Keratinocyte (primary cell): ENCODE measurements around the gene ABCA4. TPM values are rescaled to one million over a fixed set of nuclear protein-coding genes. Genes with fewer than 3 reads are reported as not detected.

Source experiments
- DNase-seq: peaks from one replicate; pipeline ENCODE4 v3.0.0-alpha.2; 2011; ENCODE audit warnings: low read depth, missing footprints, low spot score
- FAIRE-seq: peaks from 2 replicates; lab custom pipeline; 2011; peaks lifted over from hg19 to GRCh38; lab: Jason Lieb, UNC
- H2AFZ ChIP-seq: 2 replicates; pipeline ENCODE4 v1.6.0; 2012; ENCODE audit warnings: low read length, control low read depth, inconsistent platforms; ENCODE audit not compliant: control insufficient read depth
- H3K27ac ChIP-seq: 2 replicates; pipeline ENCODE4 v1.5.1; 2011; ENCODE audit warnings: low read length; ENCODE audit not compliant: control insufficient read depth, insufficient read depth
- H3K27me3 ChIP-seq: 3 replicates; pipeline ENCODE4 v1.6.0; 2011; ENCODE audit warnings: low read length; ENCODE audit not compliant: control insufficient read depth, insufficient read depth; ENCODE audit errors: extremely low read depth
- H3K36me3 ChIP-seq, 2 experiments: 2 replicates in 1 of 2; 3 replicates in 1 of 2; pipeline ENCODE4 v1.5.1; 2011; ENCODE audit warnings: low read length in 2 of 2, mild to moderate bottlenecking in 1 of 2; ENCODE audit not compliant: control insufficient read depth in 2 of 2, insufficient read depth in 2 of 2; ENCODE audit errors: extremely low read depth in 1 of 2
- H3K4me1 ChIP-seq: 3 replicates; pipeline ENCODE4 v1.5.1; 2011; ENCODE audit warnings: low read length; ENCODE audit not compliant: control insufficient read depth, insufficient read depth; ENCODE audit errors: extremely low read depth
- H3K4me2 ChIP-seq: 3 replicates; pipeline ENCODE4 v1.6.0; 2011; ENCODE audit warnings: low read depth, low read length; ENCODE audit not compliant: control insufficient read depth, insufficient read depth; ENCODE audit errors: extremely low read depth
- H3K4me3 ChIP-seq, 3 experiments: fragments of 200-600 bp in 1 of 3; sonication (generic) in 1 of 3; 2 replicates in 2 of 3; 3 replicates in 1 of 3; pipeline ENCODE4 v1.5.1; 2011 to 2016; ENCODE audit warnings: low read length in 3 of 3, mild to moderate bottlenecking in 3 of 3, control low read depth in 2 of 3, inconsistent platforms in 1 of 3, low read depth in 1 of 3, mixed read lengths in 1 of 3, mixed run types in 1 of 3, moderate library complexity in 1 of 3; ENCODE audit not compliant: control insufficient read depth in 2 of 3, insufficient read depth in 2 of 3; ENCODE audit errors: extremely low read depth in 1 of 3
- H3K79me2 ChIP-seq: 2 replicates; pipeline ENCODE4 v1.6.0; 2012; ENCODE audit warnings: low read length; ENCODE audit not compliant: control insufficient read depth, insufficient read depth
- H3K9ac ChIP-seq: 3 replicates; pipeline ENCODE4 v1.6.0; 2011; ENCODE audit warnings: low read length; ENCODE audit not compliant: control insufficient read depth, insufficient read depth; ENCODE audit errors: extremely low read depth
- H3K9me1 ChIP-seq: 3 replicates; pipeline ENCODE4 v1.6.0; 2011; ENCODE audit warnings: low read length; ENCODE audit not compliant: control insufficient read depth, insufficient read depth; ENCODE audit errors: extremely low read depth
- H3K9me3 ChIP-seq: 2 replicates; pipeline ENCODE4 v1.5.1; 2012; ENCODE audit warnings: low read depth, low read length; ENCODE audit not compliant: control insufficient read depth
- H4K20me1 ChIP-seq: 3 replicates; pipeline ENCODE4 v1.6.0; 2011; ENCODE audit warnings: low read length; ENCODE audit not compliant: control insufficient read depth, insufficient read depth; ENCODE audit errors: extremely low read depth
- CTCF ChIP-seq, 3 experiments: IDR thresholded peaks in 1 of 3; conservative IDR thresholded peaks in 1 of 3; optimal IDR thresholded peaks in 1 of 3; 2 replicates in 2 of 3; 3 replicates in 1 of 3; pipeline versions ENCODE3 to v1.5.1; 2011; ENCODE audit warnings: low read length in 3 of 3, mild to moderate bottlenecking in 3 of 3, moderate library complexity in 2 of 3, control low read depth in 1 of 3, inconsistent platforms in 1 of 3; ENCODE audit not compliant: insufficient read depth in 2 of 3; ENCODE audit errors: extremely low read depth in 1 of 3
- EZH2 ChIP-seq: IDR thresholded peaks from one replicate; pipeline ENCODE4 v1.6.1; 2012; ENCODE audit warnings: inconsistent platforms, mild to moderate bottlenecking, low read length, moderate library complexity
- dilution Hi-C: fragments of 300-500 bp; cut with MboI; formaldehyde crosslinking; loops from one replicate; pipeline ENCODE4 v1.7.0; 2020; ENCODE audit warnings: low sequenced_read_pairs; ENCODE audit not compliant: extremely low pct_ligation_motif_present
- polyA plus RNA-seq, 5 experiments: library from polyadenylated mRNA; depleted of rRNA in 3 of 5; stranded (reverse) in 3 of 5; stranded (forward) in 1 of 5; unstranded in 1 of 5; fragments of >200 nt; gene quantifications; 1 replicate in 1 of 5; 2 replicates in 3 of 5; 3 replicates in 1 of 5; pipeline versions ENCODE4 v1.2.1 to v1.2.3, GENCODE V29; 2011 to 2012; ENCODE audit warnings: missing spikeins in 2 of 5, low read depth in 1 of 5, low replicate concordance in 1 of 5

ABCA4 gene
- polyA plus RNA-seq, 1 donor (not counting 4 experiments of a cell fraction or from before 2014, with no cell fraction given), result 0.04 TPM

GRCh38 chr1:94025383-94026340 lies 95.3 kb downstream of the ABCA4 start:
- H3K9ac ChIP-seq, result no peak overlapping the region
- no peak overlapping the region for H2AFZ ChIP-seq
- no peak for DNase-seq
- no peaks in the 10 kb centered on the region for H4K20me1 ChIP-seq
- no peaks in the 10 kb centered on the region for H3K79me2 ChIP-seq
- no peaks in the 10 kb centered on the region for H3K9me1 ChIP-seq
- H3K4me3 ChIP-seq, result no peak overlapping the region
- no peaks in the 10 kb centered on the region for H3K9me3 ChIP-seq
- dilution Hi-C loops, result no loop called here
- H3K27me3 ChIP-seq, result no peaks in the 10 kb centered on the region
- TF ChIP-seq EZH2 (no peak), CTCF (optimal IDR thresholded peaks at IDR 0.05 in 1 of 3, IDR thresholded peaks at IDR 0.05 in 1 of 3, conservative IDR thresholded peaks at IDR 0.05 in 1 of 3; ENCODE audit: extremely low read depth in 1 of 3, insufficient read depth in 2 of 3, low read length in 3 of 3) (peak; percentile 60 to 76 (median 62))
- H3K4me2 ChIP-seq, result no peak overlapping the region
- no peak overlapping the region for H3K27ac ChIP-seq
- no peaks in the 10 kb centered on the region for H3K36me3 ChIP-seq
- peaks cover 20% of the 10 kb centered on the region for H3K4me1 ChIP-seq
- peak; percentile 80 for FAIRE-seq

GRCh38 chr1:94024104-94024792 lies 96.7 kb downstream of the ABCA4 start:
- Histone ChIP-seq H3K4me2 (no peak overlapping the region), H3K9me1 (no peaks in the 10 kb centered on the region), H3K79me2 (no peaks in the 10 kb centered on the region), H3K9ac (no peak overlapping the region), H3K4me3 (no peak overlapping the region), H3K9me3 (no peaks in the 10 kb centered on the region), H3K27ac (no peak overlapping the region), H3K27me3 (no peaks in the 10 kb centered on the region), H3K36me3 (no peaks in the 10 kb centered on the region), H2AFZ (no peak overlapping the region), H3K4me1 (peaks cover 20% of the 10 kb centered on the region), H4K20me1 (no peaks in the 10 kb centered on the region)
- no peak for FAIRE-seq
- TF ChIP-seq CTCF (optimal IDR thresholded peaks at IDR 0.05 in 1 of 3, IDR thresholded peaks at IDR 0.05 in 1 of 3, conservative IDR thresholded peaks at IDR 0.05 in 1 of 3; ENCODE audit: extremely low read depth in 1 of 3, insufficient read depth in 2 of 3, low read length in 3 of 3) (no peak), EZH2 (no peak)
- no peak for DNase-seq
- dilution Hi-C loops, result no loop called here
